B cell (primary cell): ENCODE measurements around the gene CCDC106. TPM values are rescaled to one million over a fixed set of nuclear protein-coding genes. Genes with fewer than 3 reads are reported as not detected.

Experiments used
- ATAC-seq: fragments of 200-7000 bp; cut with Tn5 transposase; one replicate; pipeline ENCODE4 v1.10.0; 2021; ENCODE audit warnings: low read depth, mild to moderate bottlenecking, moderate number of reproducible peaks, moderate library complexity
- CTCF ChIA-PET: fragments of 350-600 bp; sonication (Branson Sonifier 250); formaldehyde crosslinking; loops from one replicate; lab custom pipeline; 2021; ENCODE audit warnings: antibody characterized with exemption, inconsistent platforms; lab: Charles Lee
- POLR2A ChIA-PET: fragments of 350-600 bp; sonication (Branson Sonifier 250); formaldehyde crosslinking; loops from one replicate; lab custom pipeline; 2021; ENCODE audit warnings: antibody characterized with exemption; lab: Charles Lee
- DNase-seq: peaks from one replicate; pipeline ENCODE4 v3.0.0; 2013
- H2AFZ ChIP-seq: 2 replicates; pipeline ENCODE4 v1.6.1; 2012; ENCODE audit warnings: mild to moderate bottlenecking, low read depth, low read length; ENCODE audit not compliant: insufficient read depth, poor library complexity, severe bottlenecking
- H3K27ac ChIP-seq, 2 donors: 1 replicate in 1 of 2; 2 replicates in 1 of 2; pipeline ENCODE4 v1.5.1; 2012 to 2013; ENCODE audit warnings: low read length in 2 of 2, mild to moderate bottlenecking in 2 of 2, moderate library complexity in 1 of 2
- H3K27me3 ChIP-seq, 4 experiments: fragments of 200-600 bp in 1 of 4; sonication (generic) in 1 of 4; replicated peaks in 1 of 4; 1 replicate in 2 of 4; 2 replicates in 2 of 4; pipeline versions ENCODE4 v1.6.1 to v1.7.0; 2013 to 2016; ENCODE audit warnings: low read length in 3 of 4, mild to moderate bottlenecking in 2 of 4, mixed read lengths in 1 of 4, moderate library complexity in 1 of 4; ENCODE audit not compliant: insufficient read depth in 4 of 4, control insufficient read depth in 3 of 4; ENCODE audit errors: control extremely low read depth in 1 of 4
- H3K36me3 ChIP-seq, 2 experiments: replicated peaks in 1 of 2; 1 replicate in 1 of 2; 2 replicates in 1 of 2; pipeline versions ENCODE4 v1.6.1 to v1.7.1; 2013; ENCODE audit warnings: low read length in 1 of 2; ENCODE audit not compliant: insufficient read depth in 2 of 2, control insufficient read depth in 1 of 2; ENCODE audit errors: control extremely low read depth in 1 of 2, extremely low read depth in 1 of 2
- H3K4me1 ChIP-seq, 2 donors: fragments of 200-600 bp in 1 of 2; sonication (generic) in 1 of 2; 1 replicate in 1 of 2; 2 replicates in 1 of 2; pipeline versions ENCODE4 v1.5.1 to v1.6.1; 2013 to 2017; ENCODE audit warnings: low read length in 2 of 2; ENCODE audit not compliant: control insufficient read depth in 2 of 2, insufficient read depth in 2 of 2
- H3K4me2 ChIP-seq: replicated peaks from 2 replicates; pipeline ENCODE3; 2012; ENCODE audit warnings: mild to moderate bottlenecking, low read depth, low read length; ENCODE audit not compliant: poor library complexity, severe bottlenecking
- H3K4me3 ChIP-seq, 5 experiments: fragments of 200-600 bp in 1 of 5; sonication (generic) in 1 of 5; 1 replicate in 3 of 5; 2 replicates in 2 of 5; pipeline versions ENCODE4 v1.5.1 to v1.7.0; 2011 to 2016; ENCODE audit warnings: low read length in 4 of 5, mild to moderate bottlenecking in 4 of 5, low read depth in 2 of 5, control low read depth in 1 of 5, moderate library complexity in 1 of 5; ENCODE audit not compliant: insufficient read depth in 1 of 5; ENCODE audit errors: control extremely low read depth in 1 of 5, extremely low read depth in 1 of 5
- H3K79me2 ChIP-seq: fragments of 200-600 bp; sonication (generic); one replicate; pipeline ENCODE4 v1.6.0; 2016; ENCODE audit warnings: low read length; ENCODE audit not compliant: control insufficient read depth, insufficient read depth
- H3K9ac ChIP-seq: fragments of 200-600 bp; sonication (generic); 2 replicates; pipeline ENCODE4 v1.6.1; 2017; ENCODE audit warnings: mild to moderate bottlenecking, low read length, moderate library complexity
- H3K9me3 ChIP-seq, 3 donors: one replicate each; pipeline versions ENCODE4 v1.6.1 to v1.7.1; 2013; ENCODE audit warnings: low read length in 2 of 3; ENCODE audit not compliant: control insufficient read depth in 2 of 3, insufficient read depth in 1 of 3; ENCODE audit errors: control extremely low read depth in 1 of 3
- H4K20me1 ChIP-seq: 2 replicates; pipeline ENCODE4 v1.6.0; 2012; ENCODE audit warnings: mild to moderate bottlenecking, low read length; ENCODE audit not compliant: insufficient read depth, control insufficient read depth, poor library complexity, severe bottlenecking
- H3K27ac Mint-ChIP-seq: one replicate; pipeline ENCODE4 v1.8.0; 2021; ENCODE audit warnings: mixed read lengths
- H3K27me3 Mint-ChIP-seq: one replicate; pipeline ENCODE4 v1.8.0; 2021; ENCODE audit warnings: mixed read lengths
- H3K4me1 Mint-ChIP-seq: one replicate; pipeline ENCODE4 v1.8.0; 2021; ENCODE audit warnings: mixed read lengths
- H3K4me3 Mint-ChIP-seq: one replicate; pipeline ENCODE4 v1.8.0; 2021; ENCODE audit warnings: mixed read lengths
- H3K9me3 Mint-ChIP-seq: one replicate; pipeline ENCODE4 v1.8.0; 2022; ENCODE audit warnings: mixed read lengths; ENCODE audit not compliant: insufficient read depth
- CTCF ChIP-seq: fragments of 200-600 bp; IDR thresholded peaks from one replicate; pipeline ENCODE4 v1.8.0; 2022; ENCODE audit warnings: antibody characterized with exemption, mild to moderate bottlenecking
- EZH2 ChIP-seq: IDR thresholded peaks from 2 replicates; pipeline ENCODE4 v1.6.1; 2012; ENCODE audit warnings: borderline replicate concordance, low read depth, mild to moderate bottlenecking, moderate library complexity, low read length; ENCODE audit not compliant: insufficient read depth, poor library complexity, severe bottlenecking
- WGBS: methylation state at CpG from one replicate; pipeline ENCODE4 v1.1.5; 2013; ENCODE audit warnings: missing lambda C conversion rate; ENCODE audit not compliant: insufficient coverage; 5-methylcytosine and 5-hydroxymethylcytosine counted together
- intact Hi-C: fragments of 100-400 bp; cut with micrococcal nuclease; formaldehyde crosslinking; loops from one replicate; pipeline ENCODE4 v1.10.0; 2022
- polyA plus RNA-seq: library from polyadenylated mRNA; depleted of rRNA; stranded (reverse); fragments of >200 nt; gene quantifications from 2 replicates; pipeline ENCODE4 v1.2.3, GENCODE V29; 2012
- total RNA-seq, 2 donors: library from RNA; stranded (reverse); fragments of 120-200 nt in 1 of 2; gene quantifications; 1 replicate in 1 of 2; 2 replicates in 1 of 2; pipeline versions ENCODE4 v1.2.3 to v1.2.4, GENCODE V29; 2013 to 2022

The CCDC106 gene
- total and polyA plus RNA-seq, 2 donors (not counting 1 experiment from before 2014, with no cell fraction given), result 25.2 to 52.1 TPM

GRCh38 chr19:55680339-55681130 is 32.5 kb downstream of the CCDC106 start:
- Mint-ChIP-seq H3K27me3 (no peaks in the 10 kb centered on the region), H3K27ac (peak overlapping the region; percentile 15), H3K4me1 (peaks cover 63% of the 10 kb centered on the region), H3K4me3 (no peak overlapping the region), H3K9me3 (no peaks in the 10 kb centered on the region)
- Histone ChIP-seq H2AFZ (no peak overlapping the region), H3K27ac (no peak overlapping the region), H3K36me3 (peaks cover 0 to 74% of the 10 kb centered on the region in 2 experiments), H4K20me1 (peaks cover 78% of the 10 kb centered on the region), H3K4me3 (no peak overlapping the region), H3K9me3 (peaks cover 0 to 2% (median 0%) of the 10 kb centered on the region in 3 donors), H3K79me2 (peaks cover 93% of the 10 kb centered on the region), H3K4me1 (peaks cover 50 to 63% of the 10 kb centered on the region in 2 donors), H3K9ac (no peak overlapping the region), H3K27me3 (no peaks in the 10 kb centered on the region), H3K4me2 (no peak overlapping the region)
- no peak for DNase-seq
- POLR2A ChIA-PET, result no interaction called here
- WGBS, result 97% methylated on average over 17 of the region's 20 CpGs
- CTCF ChIA-PET, result no interaction called here
- intact Hi-C loops, result no loop called here
- TF ChIP-seq EZH2 (no peak), CTCF (no peak)
- ATAC-seq, result no peak
